ENCODE data around the gene ANKRD36. TPM values are rescaled to one million over a fixed set of nuclear protein-coding genes. Genes with fewer than 3 reads are reported as not detected.
"Not testable (repeated sequence)": the region's sequence is repeated elsewhere in the genome, so short reads cannot be mapped to it uniquely, and the experiment has no call there.

The ANKRD36 gene
- polyA plus RNA-seq (2011; rRNA removed): 4.5 and 5.5 TPM in 2 replicates
- 35.8 and 40.9 TPM in 2 replicates for polyA minus RNA-seq (2011; rRNA and poly(A)+ RNA removed)

- CTCF ChIA-PET: interaction anchor here (0.6 to 2.4 kb wide), 8 partner anchors 16 to 394 kb away, joined by 3 to 9 read pairs (median 6); partner anchors contain the start of gene ANKRD39
- H3K27me3 ChIP-seq (ENCODE audit: control insufficient read depth, insufficient read depth, low read length); H3K9me3 ChIP-seq (ENCODE audit: control insufficient read depth, insufficient read depth, low read length): not testable (repeated sequence)
- DNase-seq (ENCODE audit: low read depth, low spot score): peak; percentile 49
- TF ChIP-seq, protein P1, sequence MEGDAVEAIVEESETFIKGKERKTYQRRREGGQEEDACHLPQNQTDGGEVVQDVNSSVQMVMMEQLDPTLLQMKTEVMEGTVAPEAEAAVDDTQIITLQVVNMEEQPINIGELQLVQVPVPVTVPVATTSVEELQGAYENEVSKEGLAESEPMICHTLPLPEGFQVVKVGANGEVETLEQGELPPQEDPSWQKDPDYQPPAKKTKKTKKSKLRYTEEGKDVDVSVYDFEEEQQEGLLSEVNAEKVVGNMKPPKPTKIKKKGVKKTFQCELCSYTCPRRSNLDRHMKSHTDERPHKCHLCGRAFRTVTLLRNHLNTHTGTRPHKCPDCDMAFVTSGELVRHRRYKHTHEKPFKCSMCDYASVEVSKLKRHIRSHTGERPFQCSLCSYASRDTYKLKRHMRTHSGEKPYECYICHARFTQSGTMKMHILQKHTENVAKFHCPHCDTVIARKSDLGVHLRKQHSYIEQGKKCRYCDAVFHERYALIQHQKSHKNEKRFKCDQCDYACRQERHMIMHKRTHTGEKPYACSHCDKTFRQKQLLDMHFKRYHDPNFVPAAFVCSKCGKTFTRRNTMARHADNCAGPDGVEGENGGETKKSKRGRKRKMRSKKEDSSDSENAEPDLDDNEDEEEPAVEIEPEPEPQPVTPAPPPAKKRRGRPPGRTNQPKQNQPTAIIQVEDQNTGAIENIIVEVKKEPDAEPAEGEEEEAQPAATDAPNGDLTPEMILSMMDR (IDR thresholded peaks at IDR 0.05; ENCODE audit: low read depth, low read length): peak; percentile 54
- Histone ChIP-seq H3K4me3 (ENCODE audit: low read depth, low read length) (peak within 1 kb of the TSS; percentile 72), H3K27ac (ENCODE audit: low read depth, low read length) (peak within 1 kb of the TSS; percentile 87)
- POLR2A ChIA-PET: interaction anchor here (1.1 to 1.7 kb wide), 2 partner anchors 245 to 255 kb away, joined by 3 to 7 read pairs; partner anchors contain the start of gene ANKRD39
These were observed at the start of gene ANKRD36 for GRCh38 chr2:97113050-97113881. ANKRD36 (plus strand) TSS chr2:97113153; CDS start chr2:97113740, 587 bp downstream.

- POLR2A ChIA-PET; DNase-seq (ENCODE audit: low read depth, low spot score): not testable (repeated sequence)
These were observed 46.9 kb upstream of the ANKRD36 start for GRCh38 chr2:97066030-97066429.

GRCh38 chr2:97067279-97068004 lies 45.5 kb upstream of the ANKRD36 start:
- H3K27me3 ChIP-seq (ENCODE audit: control insufficient read depth, insufficient read depth, low read length): peaks cover 9% of the 10 kb centered on the region
- TF ChIP-seq, protein P1 (IDR thresholded peaks at IDR 0.05; ENCODE audit: low read depth, low read length): no peak
- H3K4me3 ChIP-seq (ENCODE audit: low read depth, low read length): no peak overlapping the region
- POLR2A ChIA-PET: no interaction called here
- CTCF ChIA-PET: no interaction called here
- no peak overlapping the region for H3K27ac ChIP-seq (ENCODE audit: low read depth, low read length)
- no peak for DNase-seq (ENCODE audit: low read depth, low spot score)
- H3K9me3 ChIP-seq (ENCODE audit: control insufficient read depth, insufficient read depth, low read length): no peaks in the 10 kb centered on the region

More at GRCh38 chr2:97066030-97066429, 46.9 kb upstream of the ANKRD36 start:
- H3K9me3 ChIP-seq (ENCODE audit: control insufficient read depth, insufficient read depth, low read length); H3K4me3 ChIP-seq (ENCODE audit: low read depth, low read length); CTCF ChIA-PET; H3K27ac ChIP-seq (ENCODE audit: low read depth, low read length); H3K27me3 ChIP-seq (ENCODE audit: control insufficient read depth, insufficient read depth, low read length): not testable (repeated sequence)

DNA sequence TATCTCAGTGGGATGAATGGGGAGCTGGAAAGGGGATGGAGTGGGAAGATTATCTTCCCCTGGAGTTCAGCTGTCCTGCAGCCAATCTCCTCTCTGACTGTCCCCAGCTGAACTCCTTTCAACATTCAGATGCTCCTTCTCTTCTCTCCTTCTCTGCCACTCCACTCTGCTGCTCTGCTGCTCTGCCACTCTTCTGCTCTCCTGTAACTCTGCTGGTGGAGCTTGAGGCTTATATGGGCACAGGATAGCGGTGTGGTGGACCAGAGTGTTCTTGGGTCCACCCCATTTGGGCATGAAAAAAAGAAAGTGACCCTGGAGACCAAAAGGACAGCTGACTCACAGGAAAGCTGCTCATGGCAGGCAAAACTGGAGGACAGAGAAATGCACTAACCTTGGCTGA lies 44.9 kb upstream of the ANKRD36 start:
- H3K9me3 ChIP-seq (ENCODE audit: control insufficient read depth, insufficient read depth, low read length): no peaks in the 10 kb centered on the region
- POLR2A ChIA-PET: no interaction called here
- peaks cover 9% of the 10 kb centered on the region for H3K27me3 ChIP-seq (ENCODE audit: control insufficient read depth, insufficient read depth, low read length)
- CTCF ChIA-PET: no interaction called here
- no peak overlapping the region for H3K27ac ChIP-seq (ENCODE audit: low read depth, low read length)
- DNase-seq (ENCODE audit: low read depth, low spot score): no peak
- no peak overlapping the region for H3K4me3 ChIP-seq (ENCODE audit: low read depth, low read length)
- TF ChIP-seq, protein P1 (IDR thresholded peaks at IDR 0.05; ENCODE audit: low read depth, low read length): no peak

- CTCF ChIA-PET; POLR2A ChIA-PET; H3K27ac ChIP-seq (ENCODE audit: low read depth, low read length); H3K27me3 ChIP-seq (ENCODE audit: control insufficient read depth, insufficient read depth, low read length); H3K9me3 ChIP-seq (ENCODE audit: control insufficient read depth, insufficient read depth, low read length); H3K4me3 ChIP-seq (ENCODE audit: low read depth, low read length); DNase-seq (ENCODE audit: low read depth, low spot score): not testable (repeated sequence)
These were observed 44.2 kb upstream of the ANKRD36 start for GRCh38 chr2:97068722-97069121.

GRCh38 chr2:97070915-97071314 lies 42.0 kb upstream of the ANKRD36 start:
- CTCF ChIA-PET; H3K4me3 ChIP-seq (ENCODE audit: low read depth, low read length); POLR2A ChIA-PET; H3K9me3 ChIP-seq (ENCODE audit: control insufficient read depth, insufficient read depth, low read length); DNase-seq (ENCODE audit: low read depth, low spot score); H3K27me3 ChIP-seq (ENCODE audit: control insufficient read depth, insufficient read depth, low read length); H3K27ac ChIP-seq (ENCODE audit: low read depth, low read length): not testable (repeated sequence)

- DNase-seq (ENCODE audit: low read depth, low spot score); H3K4me3 ChIP-seq (ENCODE audit: low read depth, low read length); H3K27ac ChIP-seq (ENCODE audit: low read depth, low read length); CTCF ChIA-PET; H3K9me3 ChIP-seq (ENCODE audit: control insufficient read depth, insufficient read depth, low read length); H3K27me3 ChIP-seq (ENCODE audit: control insufficient read depth, insufficient read depth, low read length); POLR2A ChIA-PET: not testable (repeated sequence)
These were observed 35.7 kb upstream of the ANKRD36 start for GRCh38 chr2:97077213-97077612.

GRCh38 chr2:97080855-97081254 lies 32.1 kb upstream of the ANKRD36 start:
- POLR2A ChIA-PET; H3K27me3 ChIP-seq (ENCODE audit: control insufficient read depth, insufficient read depth, low read length); H3K9me3 ChIP-seq (ENCODE audit: control insufficient read depth, insufficient read depth, low read length); CTCF ChIA-PET; H3K27ac ChIP-seq (ENCODE audit: low read depth, low read length); H3K4me3 ChIP-seq (ENCODE audit: low read depth, low read length); DNase-seq (ENCODE audit: low read depth, low spot score): not testable (repeated sequence)

GRCh38 chr2:97082206-97082605 lies 30.7 kb upstream of the ANKRD36 start:
- H3K4me3 ChIP-seq (ENCODE audit: low read depth, low read length); H3K27ac ChIP-seq (ENCODE audit: low read depth, low read length); H3K9me3 ChIP-seq (ENCODE audit: control insufficient read depth, insufficient read depth, low read length); CTCF ChIA-PET; H3K27me3 ChIP-seq (ENCODE audit: control insufficient read depth, insufficient read depth, low read length); DNase-seq (ENCODE audit: low read depth, low spot score); POLR2A ChIA-PET: not testable (repeated sequence)

Data from AG04450 (cell line).